DLD1 (cell line): Measurements from ENCODE around the gene EHBP1.

Source experiments
- in situ Hi-C: cut with HindIII; loops from 2 replicates; pipeline ENCODE4 v1.10.0; 2017; ENCODE audit warnings: low sequenced_read_pairs

Gene EHBP1

GRCh38 chr2:62938126-62938525 is 232.6 kb downstream of the EHBP1 start:
- in situ Hi-C loops: no loop called here

- in situ Hi-C loops: no loop called here
These were observed 234.4 kb downstream of the EHBP1 start for GRCh38 chr2:62939735-62940491.

GRCh38 chr2:62940697-62941096 is 235.2 kb downstream of the EHBP1 start:
- in situ Hi-C loops: no loop called here

- in situ Hi-C loops: no loop called here
These were observed 235.9 kb downstream of the EHBP1 start for GRCh38 chr2:62941413-62941812.

GRCh38 chr2:62944362-62944761 is 238.8 kb downstream of the EHBP1 start:
- in situ Hi-C loops: no loop called here

GRCh38 chr2:62947403-62947802 is 241.9 kb downstream of the EHBP1 start:
- in situ Hi-C loops: no loop called here

- in situ Hi-C loops: no loop called here
These were observed 251.1 kb downstream of the EHBP1 start for GRCh38 chr2:62956651-62957050.

- in situ Hi-C loops: no loop called here
These were observed 252.7 kb downstream of the EHBP1 start for GRCh38 chr2:62958206-62958605.

- in situ Hi-C loops: no loop called here
These were observed 258.5 kb downstream of the EHBP1 start for GRCh38 chr2:62964050-62964449.

GRCh38 chr2:62964671-62965070 is 259.2 kb downstream of the EHBP1 start:
- in situ Hi-C loops: no loop called here

GRCh38 chr2:62966991-62967390 is 261.5 kb downstream of the EHBP1 start:
- in situ Hi-C loops: no loop called here

- in situ Hi-C loops: no loop called here
These were observed 262.7 kb downstream of the EHBP1 start for GRCh38 chr2:62968168-62968567.

- in situ Hi-C loops: no loop called here
These were observed 263.2 kb downstream of the EHBP1 start for GRCh38 chr2:62968668-62969067.

- in situ Hi-C loops: no loop called here
These were observed 266.4 kb downstream of the EHBP1 start for GRCh38 chr2:62971936-62972335.

- in situ Hi-C loops: no loop called here
These were observed 267.1 kb downstream of the EHBP1 start for GRCh38 chr2:62972601-62973000.

- in situ Hi-C loops: no loop called here
These were observed 269.5 kb downstream of the EHBP1 start for GRCh38 chr2:62974999-62975398.

- in situ Hi-C loops: no loop called here
These were observed 286.1 kb downstream of the EHBP1 start for GRCh38 chr2:62991605-62992004.

- in situ Hi-C loops: no loop called here
These were observed 287.0 kb downstream of the EHBP1 start for GRCh38 chr2:62992561-62992960.

GRCh38 chr2:62994206-62994605 is 288.7 kb downstream of the EHBP1 start:
- in situ Hi-C loops: no loop called here

GRCh38 chr2:62996534-62997186 is 291.1 kb downstream of the EHBP1 start:
- in situ Hi-C loops: no loop called here

GRCh38 chr2:62998949-62999348 is 293.4 kb downstream of the EHBP1 start:
- in situ Hi-C loops: no loop called here

- in situ Hi-C loops: no loop called here
These were observed 294.4 kb downstream of the EHBP1 start for GRCh38 chr2:62999905-63000304.

GRCh38 chr2:63000801-63001200 is 295.3 kb downstream of the EHBP1 start:
- in situ Hi-C loops: no loop called here
